Measurements from ENCODE around the gene KRT37. TPM values are rescaled to one million over a fixed set of nuclear protein-coding genes. Genes with fewer than 3 reads are reported as not detected.

KRT37 gene
- total RNA-seq: not detected in 2 replicates

GRCh38 chr17:41424111-41424635 is at the start of gene KRT37:
KRT37 (minus strand) TSS chr17:41424585; CDS start chr17:41424523, 62 bp downstream.

GRCh38 chr17:41466988-41467387 is 42.6 kb upstream of the KRT37 start, which contains the start of gene KRT32:
KRT32 (minus strand) TSS chr17:41467386; CDS start chr17:41467325, 61 bp downstream.

GRCh38 chr17:41440531-41441033 is 16.2 kb upstream of the KRT37 start, which contains the start of gene KRT38:
KRT38 (minus strand) TSS chr17:41440983; CDS start chr17:41440921, 62 bp downstream.

GRCh38 chr17:41396996-41397660 is 27.3 kb downstream of the KRT37 start, which contains the start of gene KRT31:
KRT31 (minus strand) TSS chr17:41397608; CDS start chr17:41397539, 69 bp downstream.

GRCh38 chr17:41381943-41382342 is 42.4 kb downstream of the KRT37 start, which contains the start of gene KRT34:
KRT34 (minus strand) TSS chr17:41382306; CDS start chr17:41382246, 60 bp downstream.

Other genes with a start within 250 kb of the KRT37 start
- gene KRTAP4-2, start 246.4 kb downstream of the KRT37 start, total RNA-seq: not detected in 2 replicates
- not detected in 2 replicates for gene KRTAP4-1, start 239.7 kb downstream of the KRT37 start, total RNA-seq
- gene KRTAP9-1, start 234.7 kb downstream of the KRT37 start, total RNA-seq: not detected in 2 replicates
- not detected in 2 replicates for gene KRTAP9-2, start 197.9 kb downstream of the KRT37 start, total RNA-seq
- not detected in 2 replicates for gene KRTAP9-3, start 192.1 kb downstream of the KRT37 start, total RNA-seq
- gene KRTAP9-8, start 186.6 kb downstream of the KRT37 start, total RNA-seq: not detected in 2 replicates
- not detected in 2 replicates for gene KRTAP9-4, start 174.9 kb downstream of the KRT37 start, total RNA-seq
- not detected in 2 replicates for gene KRTAP9-9, start 169.2 kb downstream of the KRT37 start, total RNA-seq
- not detected in 2 replicates for gene KRTAP9-6, start 159.2 kb downstream of the KRT37 start, total RNA-seq
- gene KRTAP9-7, start 148.9 kb downstream of the KRT37 start, total RNA-seq: not detected in 2 replicates
- gene KRTAP29-1, start 121.7 kb downstream of the KRT37 start, total RNA-seq: not detected in 2 replicates
- gene KRTAP16-1, start 115.3 kb downstream of the KRT37 start, total RNA-seq: not detected in 2 replicates
- not detected in 2 replicates for gene KRTAP17-1, start 108.9 kb downstream of the KRT37 start, total RNA-seq
- gene KRT33A, start 73.8 kb downstream of the KRT37 start, total RNA-seq: not detected in 2 replicates
- 0.30 and 0.32 TPM in 2 replicates for gene KRT33B, start 54.8 kb downstream of the KRT37 start, total RNA-seq
- 0.89 and 6.6 TPM in 2 replicates for gene KRT34, start 42.3 kb downstream of the KRT37 start, total RNA-seq
- not detected in 2 replicates for gene KRT31, start 27.0 kb downstream of the KRT37 start, total RNA-seq
- not detected in 2 replicates for gene KRT38, start 16.4 kb upstream of the KRT37 start, total RNA-seq
- gene KRT32, start 42.8 kb upstream of the KRT37 start, total RNA-seq: 0.09 TPM in 1 of 2 replicates, not detected in the other
- not detected in 2 replicates for gene KRT35, start 56.6 kb upstream of the KRT37 start, total RNA-seq
- not detected in 2 replicates for gene KRT36, start 65.3 kb upstream of the KRT37 start, total RNA-seq
- gene KRT13, start 81.0 kb upstream of the KRT37 start, total RNA-seq: 0.30 and 0.46 TPM in 2 replicates
- gene KRT15, start 94.3 kb upstream of the KRT37 start, total RNA-seq: 1.8 and 8.6 TPM in 2 replicates
- gene KRT19, start 103.7 kb upstream of the KRT37 start, total RNA-seq: 82.3 and 279 TPM in 2 replicates
- gene KRT9, start 147.5 kb upstream of the KRT37 start, total RNA-seq: not detected in 2 replicates
- 0.46 TPM in 1 of 2 replicates, not detected in the other for gene KRT14, start 162.3 kb upstream of the KRT37 start, total RNA-seq
- gene KRT16, start 188.2 kb upstream of the KRT37 start, total RNA-seq: not detected in 2 replicates
- 2.7 and 2.8 TPM in 2 replicates for gene KRT17, start 200.0 kb upstream of the KRT37 start, total RNA-seq